HG02973 (cell line): ENCODE data around the gene COA1.
A peak's percentile ranks its signal among the peaks of the same experiment; 100 is the strongest.
"Not testable (repeated sequence)": the region's sequence is repeated elsewhere in the genome, so short reads cannot be mapped to it uniquely, and the experiment has no call there.

Experiments
- ATAC-seq: cut with Tn5 transposase; IDR thresholded peaks from one replicate; pipeline ENCODE4 v1.9.1; 2021; ENCODE audit warnings: moderate library complexity; ENCODE audit not compliant: unreplicated experiment

COA1 gene

DNA sequence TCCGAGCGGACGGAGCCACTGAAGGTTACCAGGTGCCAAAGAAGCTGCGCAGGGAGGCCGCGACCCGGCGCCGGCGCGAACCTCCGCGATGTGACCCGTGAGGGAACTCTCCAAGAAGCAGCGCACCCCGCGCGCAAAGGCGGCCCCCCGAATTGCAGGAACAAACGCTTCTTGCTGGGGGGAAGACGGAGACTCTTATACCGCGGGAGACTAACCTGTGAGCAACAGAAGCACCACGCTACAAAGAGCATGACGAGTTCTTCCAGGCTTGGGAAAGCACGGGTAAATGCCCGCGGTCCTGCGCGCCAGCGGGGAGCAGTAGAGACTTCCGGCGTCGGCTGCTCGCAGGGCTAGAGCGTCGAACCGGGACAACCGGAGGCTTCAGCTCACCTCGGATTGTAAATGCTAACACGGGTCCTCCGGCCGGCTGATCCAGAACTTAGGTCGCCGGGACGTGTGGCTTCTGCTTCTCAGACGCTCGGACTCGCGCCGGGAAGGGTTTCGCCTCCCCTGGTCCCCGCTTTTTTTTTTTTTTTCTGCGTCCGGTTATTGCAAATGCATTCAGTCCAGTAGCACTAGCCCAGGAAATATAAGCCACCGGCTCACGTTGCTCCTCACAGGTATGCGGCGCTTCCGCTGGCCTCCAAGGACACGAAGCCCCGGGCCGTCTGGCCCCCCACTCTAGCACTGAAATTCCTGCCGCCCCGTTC is at the start of gene COA1:
TSS of gene COA1 (minus strand) at position 310 of the 710 bp plus-strand sequence. CDS start 80,909 bp downstream, outside the sequence.
- ATAC-seq, result peak; percentile 71

DNA sequence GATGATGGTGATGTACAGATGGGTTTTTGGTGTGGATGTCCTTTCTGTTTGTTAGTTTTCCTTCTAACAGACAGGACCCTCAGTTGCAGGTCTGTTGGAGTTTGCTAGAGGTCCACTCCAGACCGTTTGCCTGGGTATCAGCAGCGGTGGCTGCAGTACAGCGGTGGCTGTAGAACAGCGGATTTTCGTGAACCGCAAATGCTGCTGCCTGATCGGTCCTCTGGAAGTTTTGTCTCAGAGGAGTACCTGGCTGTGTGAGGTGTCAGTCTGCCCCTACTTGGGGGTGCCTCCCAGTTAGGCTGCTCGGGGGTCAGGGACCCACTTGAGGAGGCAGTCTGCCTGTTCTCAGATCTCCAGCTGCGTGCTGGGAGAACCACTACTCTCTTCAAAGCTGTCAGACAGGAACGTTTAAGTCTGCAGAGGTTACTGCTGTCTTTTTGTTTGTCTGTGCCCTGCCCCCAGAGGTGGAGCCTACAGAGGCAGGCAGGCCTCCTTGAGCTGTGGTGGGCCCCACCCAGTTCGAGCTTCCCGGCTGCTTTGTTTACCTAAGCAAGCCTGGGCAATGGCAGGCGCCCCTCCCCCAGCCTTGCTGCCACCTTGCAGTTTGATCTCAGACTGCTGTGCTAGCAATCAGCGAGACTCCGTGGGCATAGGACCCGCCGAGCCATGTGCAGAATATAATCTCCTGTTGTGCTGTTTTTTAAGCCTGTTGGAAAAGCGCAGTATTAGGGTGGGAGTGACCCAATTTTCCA is 49.1 kb upstream of the COA1 start:
- not testable (repeated sequence) for ATAC-seq

GRCh38 chr7:43775255-43775654 is 45.9 kb upstream of the COA1 start:
- not testable (repeated sequence) for ATAC-seq

DNA sequence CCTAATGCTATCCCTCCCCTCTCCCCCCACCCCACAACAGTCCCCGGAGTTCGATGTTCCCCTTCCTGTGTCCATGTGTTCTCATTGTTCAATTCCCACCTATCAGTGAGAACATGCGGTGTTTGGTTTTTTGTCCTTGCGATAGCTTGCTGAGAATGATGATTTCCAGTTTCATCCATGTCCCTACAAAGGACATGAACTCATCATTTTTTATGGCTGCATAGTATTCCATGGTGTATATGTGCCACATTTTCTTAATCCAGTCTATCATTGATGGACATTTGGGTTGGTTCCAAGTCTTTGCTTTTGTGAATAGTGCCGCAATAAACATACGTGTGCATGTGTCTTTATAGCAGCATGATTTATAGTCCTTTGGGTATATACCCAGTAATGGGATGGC is 43.9 kb upstream of the COA1 start:
- not testable (repeated sequence) for ATAC-seq

- no peak for ATAC-seq
These were observed 42.2 kb upstream of the COA1 start for GRCh38 chr7:43771573-43771972.

GRCh38 chr7:43771128-43771527 is 41.8 kb upstream of the COA1 start:
- ATAC-seq, result no peak

- no peak for ATAC-seq
These were observed 40.6 kb upstream of the COA1 start for GRCh38 chr7:43769791-43770465.

DNA sequence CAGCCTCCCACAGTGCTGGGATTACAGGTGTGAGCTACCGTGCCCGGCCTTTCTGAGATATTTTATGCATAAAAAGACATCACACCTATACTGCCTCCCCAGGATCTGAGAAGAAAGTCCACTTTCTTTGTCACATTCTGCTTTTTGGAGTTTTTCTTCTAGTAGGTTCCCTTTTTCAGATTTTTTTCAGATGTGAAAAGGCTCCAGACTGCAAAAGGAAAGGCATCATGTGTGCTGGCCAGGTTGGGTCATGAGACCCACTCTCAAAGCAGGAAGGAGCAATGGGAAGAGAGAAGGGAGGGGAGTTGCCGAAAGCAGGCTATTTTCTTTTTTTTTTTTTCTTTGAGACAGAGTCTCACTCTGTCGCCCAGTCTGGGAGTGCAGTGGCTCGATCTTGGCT is 40.0 kb upstream of the COA1 start:
- ATAC-seq, result no peak

GRCh38 chr7:43768887-43769272 is 39.6 kb upstream of the COA1 start:
- no peak for ATAC-seq

GRCh38 chr7:43768201-43768886 is 39.0 kb upstream of the COA1 start:
- no peak for ATAC-seq

DNA sequence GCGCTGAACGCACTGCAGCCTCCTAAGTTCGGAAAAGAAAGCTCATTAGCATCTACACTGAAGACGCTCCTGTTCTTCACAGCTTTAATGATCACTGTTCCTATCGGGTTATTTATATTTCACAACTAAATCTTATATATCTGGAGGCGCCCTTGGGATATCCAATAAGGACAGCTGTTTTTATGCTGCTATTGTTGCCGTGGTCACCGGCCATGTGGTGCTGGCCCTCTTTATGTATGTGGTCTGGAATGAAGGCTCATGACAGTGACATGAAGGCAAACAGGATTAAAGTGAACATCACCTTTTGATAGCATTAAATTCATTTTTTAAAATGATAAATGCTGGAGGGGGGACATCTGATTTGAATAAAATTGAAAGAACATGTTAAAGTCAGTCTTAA is 38.0 kb upstream of the COA1 start:
- ATAC-seq, result no peak

GRCh38 chr7:43766564-43766963 is 37.2 kb upstream of the COA1 start:
- no peak for ATAC-seq

GRCh38 chr7:43764807-43765491 is 35.6 kb upstream of the COA1 start:
- ATAC-seq, result no peak

- ATAC-seq, result no peak
These were observed 34.9 kb upstream of the COA1 start for GRCh38 chr7:43764039-43764761.

DNA sequence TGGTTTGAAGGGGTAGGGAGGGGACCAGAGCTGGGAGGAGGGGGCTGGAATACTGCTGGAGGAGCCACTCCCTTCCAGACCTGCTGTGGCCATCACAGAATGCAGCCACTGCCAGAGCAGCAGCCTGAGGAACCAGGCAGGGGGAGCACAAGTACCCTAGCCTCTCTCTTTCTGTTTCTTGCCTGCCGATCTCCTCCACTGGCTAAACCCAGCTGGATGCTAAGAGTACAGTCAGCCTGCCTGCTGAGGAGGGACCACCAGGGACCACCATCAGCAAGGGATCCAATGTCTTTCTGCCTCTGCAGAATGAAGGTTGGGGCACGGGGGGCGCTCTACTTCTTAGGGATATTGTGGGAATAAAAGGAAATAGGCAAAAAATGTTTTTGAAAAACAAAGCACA is 33.9 kb upstream of the COA1 start:
- no peak for ATAC-seq

GRCh38 chr7:43761938-43762692 is 32.8 kb upstream of the COA1 start:
- ATAC-seq, result no peak

DNA sequence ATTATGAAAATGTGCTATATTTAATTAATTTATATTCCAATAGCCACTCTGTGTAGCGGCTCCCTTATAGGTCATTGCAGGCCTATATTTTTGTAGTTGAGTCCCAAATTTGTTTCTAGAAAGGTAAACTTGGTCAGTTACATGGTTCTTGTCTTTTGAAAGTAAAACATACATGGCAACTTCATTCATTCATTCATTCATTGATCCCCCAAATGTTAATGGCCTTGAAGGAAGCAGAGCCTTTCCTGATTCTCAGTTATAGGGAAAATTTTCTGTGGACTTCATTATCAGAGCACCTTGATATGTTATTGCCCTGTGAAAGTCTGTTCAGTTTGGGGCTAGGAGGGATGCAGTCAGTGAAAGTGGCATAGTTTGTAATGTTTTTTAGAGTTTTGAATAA is 32.1 kb upstream of the COA1 start:
- no peak for ATAC-seq

DNA sequence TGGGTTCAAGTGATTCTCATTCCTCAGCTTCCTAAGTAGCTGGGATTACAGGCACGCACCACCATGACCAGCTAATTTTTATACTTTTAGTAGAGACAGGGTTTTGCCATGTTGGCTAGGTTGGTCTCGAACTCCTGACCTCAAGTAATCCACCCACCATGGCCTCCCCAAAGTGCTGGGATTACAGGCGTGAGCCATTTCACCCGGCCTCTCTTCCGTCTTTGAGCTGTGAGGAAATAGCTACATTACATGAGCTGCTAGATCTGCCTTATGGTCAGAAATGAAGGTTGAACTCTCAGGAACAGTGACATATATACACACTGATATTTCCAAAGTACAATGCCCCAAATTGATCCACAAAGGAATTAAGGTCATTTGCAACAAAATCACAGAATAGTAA is 31.5 kb upstream of the COA1 start:
- no peak for ATAC-seq
